GM12878 (cell line): ENCODE measurements around the gene KCNC1. TPM values are rescaled to one million over a fixed set of nuclear protein-coding genes. Genes with fewer than 3 reads are reported as not detected.

Source experiments
- ATAC-seq: fragments of 200-7000 bp; cut with Tn5 transposase; 3 replicates; pipeline ENCODE4 v1.9.1; 2020; ENCODE audit warnings: mild to moderate bottlenecking, moderate library complexity
- BruUV-seq: library from RNA; stranded (reverse); fragments of 400-500 nt; replicated peaks from 2 replicates; lab custom pipeline; 2021; lab: Mats Ljungman, UMichigan
- CTCF ChIA-PET: fragments of 300-600 bp; sonication (Branson Sonifier 250); formaldehyde crosslinking; extraction: SDS; loops from one replicate; lab custom pipeline; 2021; ENCODE audit warnings: inconsistent platforms; lab: Yijun Ruan, JAX
- POLR2A ChIA-PET: fragments of 350-600 bp; formaldehyde crosslinking; extraction: SDS; loops from one replicate; lab custom pipeline; 2021; ENCODE audit warnings: inconsistent platforms; lab: Charles Lee
- RAD21 ChIA-PET: fragments of 300-600 bp; sonication (Branson Sonifier 250); formaldehyde crosslinking; loops from one replicate; lab custom pipeline; 2023; ENCODE audit warnings: antibody characterized with exemption; ENCODE audit not compliant: unreplicated experiment; lab: Charles Lee
- SMC1A ChIA-PET: fragments of 300-600 bp; sonication (Branson Sonifier 250); formaldehyde crosslinking; loops from one replicate; lab custom pipeline; 2023; ENCODE audit not compliant: unreplicated experiment, uncharacterized antibody; lab: Charles Lee
- DNase-seq: peaks from one replicate; pipeline ENCODE4 v3.0.0-alpha.2; 2011; ENCODE audit warnings: low read depth, low spot score
- FAIRE-seq: peaks from 3 replicates; lab custom pipeline; 2011; peaks lifted over from hg19 to GRCh38; lab: Jason Lieb, UNC
- H2AFZ ChIP-seq: 2 replicates; pipeline ENCODE4 v1.6.0; 2011; ENCODE audit warnings: low read depth, low read length, control low read depth; ENCODE audit not compliant: control insufficient read depth
- H3K27ac ChIP-seq: 2 replicates; pipeline ENCODE4 v1.5.1; 2011; ENCODE audit warnings: control low read depth; ENCODE audit not compliant: control insufficient read depth, insufficient read depth
- H3K27me3 ChIP-seq, 2 experiments: replicated peaks in 1 of 2; 2 replicates each; pipeline versions ENCODE4 v1.6.0 to v1.6.1; 2011; ENCODE audit warnings: low read length in 1 of 2; ENCODE audit not compliant: control insufficient read depth in 2 of 2, insufficient read depth in 2 of 2
- H3K36me3 ChIP-seq, 2 experiments: 2 replicates each; pipeline ENCODE4 v1.5.1; 2011; ENCODE audit warnings: low read length in 1 of 2; ENCODE audit not compliant: control insufficient read depth in 2 of 2, insufficient read depth in 2 of 2
- H3K4me1 ChIP-seq: 2 replicates; pipeline ENCODE4 v1.6.1; 2011; ENCODE audit warnings: mild to moderate bottlenecking, low read length, moderate library complexity, mixed read lengths; ENCODE audit not compliant: control insufficient read depth, insufficient read depth
- H3K4me2 ChIP-seq: 2 replicates; pipeline ENCODE4 v1.6.0; 2011; ENCODE audit warnings: control low read depth; ENCODE audit not compliant: control insufficient read depth, insufficient read depth
- H3K4me3 ChIP-seq: fragments of 200-600 bp; sonication (generic); 2 replicates; pipeline ENCODE4 v1.5.1; 2016
- H3K79me2 ChIP-seq: 2 replicates; pipeline ENCODE4 v1.6.0; 2011; ENCODE audit warnings: low read length; ENCODE audit not compliant: control insufficient read depth, insufficient read depth
- H3K9ac ChIP-seq: 2 replicates; pipeline ENCODE4 v1.8.0; 2011; ENCODE audit warnings: low read length, control low read depth, mixed read lengths; ENCODE audit not compliant: control insufficient read depth, insufficient read depth
- H3K9me3 ChIP-seq: replicated peaks from 3 replicates; pipeline ENCODE4 v1.5.1; 2011; ENCODE audit warnings: mild to moderate bottlenecking, low read length; ENCODE audit not compliant: control insufficient read depth, insufficient read depth
- H4K20me1 ChIP-seq: 2 replicates; pipeline ENCODE4 v1.6.0; 2011; ENCODE audit not compliant: control insufficient read depth, insufficient read depth
- BCLAF1 ChIP-seq: fragments of 450-650 bp; IDR thresholded peaks from 2 replicates; pipeline ENCODE4 v1.6.1; 2017; ENCODE audit warnings: antibody characterized with exemption, mild to moderate bottlenecking, moderate library complexity
- CTCF ChIP-seq, 3 experiments: IDR thresholded peaks in 2 of 3; conservative IDR thresholded peaks in 1 of 3; 2 replicates each; pipeline ENCODE4 v1.5.1; 2011; ENCODE audit warnings: low read depth in 3 of 3, low read length in 3 of 3, mild to moderate bottlenecking in 3 of 3, control low read depth in 2 of 3, moderate library complexity in 2 of 3, inconsistent platforms in 1 of 3, mixed read lengths in 1 of 3; ENCODE audit not compliant: control insufficient read depth in 2 of 3, insufficient read depth in 1 of 3; ENCODE audit errors: extremely low read depth in 1 of 3
- JUND ChIP-seq: IDR thresholded peaks from 2 replicates; pipeline ENCODE4 v1.6.1; 2012; ENCODE audit warnings: low read depth, mild to moderate bottlenecking, low read length, improper control_type of control experiment, moderate library complexity
- RUNX3 ChIP-seq: IDR thresholded peaks from 2 replicates; pipeline ENCODE4 v1.6.1; 2012; ENCODE audit warnings: low read length, inconsistent platforms
- SIX5 ChIP-seq: IDR thresholded peaks from 2 replicates; pipeline ENCODE4 v1.6.1; 2011; ENCODE audit warnings: mild to moderate bottlenecking, low read depth, low read length, moderate library complexity; ENCODE audit not compliant: severe bottlenecking
- SPI1 ChIP-seq: IDR thresholded peaks from 2 replicates; pipeline ENCODE4 v1.6.1; 2011; ENCODE audit warnings: low read depth, mild to moderate bottlenecking, low read length, moderate library complexity, borderline replicate concordance; ENCODE audit not compliant: insufficient read depth
- SRF ChIP-seq, 2 experiments: IDR thresholded peaks; 2 replicates each; pipeline ENCODE4 v1.6.1; 2011; ENCODE audit warnings: low read depth in 2 of 2, low read length in 2 of 2, mild to moderate bottlenecking in 1 of 2, moderate library complexity in 1 of 2
- STAT3 ChIP-seq: IDR thresholded peaks from 2 replicates; pipeline ENCODE4 v1.6.1; 2011; ENCODE audit warnings: low read depth, low read length, improper control_type of control experiment
- TBL1XR1 ChIP-seq: IDR thresholded peaks from 2 replicates; pipeline ENCODE4 v1.6.1; 2012; ENCODE audit warnings: low read depth, low read length, improper control_type of control experiment
- USF2 ChIP-seq: IDR thresholded peaks from 2 replicates; pipeline ENCODE4 v1.6.1; 2011; ENCODE audit warnings: low read depth, low read length, improper control_type of control experiment, borderline replicate concordance
- WGBS: methylation state at CpG from one replicate; pipeline ENCODE4 v1.1.6; 2016; ENCODE audit warnings: low lambda C conversion rate; ENCODE audit not compliant: insufficient replicate concordance, insufficient coverage; ENCODE audit errors: missing lambda C conversion rate; 5-methylcytosine and 5-hydroxymethylcytosine counted together
- in situ Hi-C: fragments of 300-500 bp; cut with MboI; formaldehyde crosslinking; loops from 9 replicates; pipeline ENCODE4 v1.14.3; 2018; ENCODE audit warnings: mixed read lengths
- intact Hi-C: fragments of 100-400 bp; cut with micrococcal nuclease; formaldehyde crosslinking; loops from one replicate; pipeline ENCODE4 v1.14.2; 2022; ENCODE audit not compliant: unreplicated experiment
- polyA plus RNA-seq, 11 experiments: library from polyadenylated mRNA; depleted of rRNA in 4 of 11; unstranded in 6 of 11; stranded (reverse) in 5 of 11; fragments of >200 nt; fragmentation: Nextera tagmentation in 4 of 11; fragmentation: Illumina TruSeq in 1 of 11; extraction: Ambion mirVana in 4 of 11; extraction: Trizol in 1 of 11; gene quantifications; 1 replicate in 1 of 11; 2 replicates in 10 of 11; pipeline versions ENCODE4 v1.2.1 to v1.2.3, GENCODE V29; 2011 to 2016; ENCODE audit warnings: inconsistent platforms in 2 of 11, missing spikeins in 2 of 11, low read depth in 1 of 11
- total RNA-seq, 4 experiments: library from RNA; depleted of rRNA in 3 of 4; stranded (reverse); fragments of >200 nt in 3 of 4; fragmentation: Illumina TruSeq in 1 of 4; extraction: Trizol in 1 of 4; gene quantifications; 2 replicates each; pipeline versions ENCODE4 v1.2.1 to v1.2.3, GENCODE V29; 2013 to 2021

KCNC1 gene
- total and polyA plus RNA-seq, 10 of the 15 experiments (the other 5 are each of a cell fraction or from before 2014, with no cell fraction given): 0.27 to 0.34 TPM; not detected in 8

GRCh38 chr11:17725174-17725573, 9.4 kb upstream of the KCNC1 start:
- Histone ChIP-seq H2AFZ (no peak overlapping the region), H3K4me3 (no peak overlapping the region), H3K9ac (no peak overlapping the region), H4K20me1 (no peaks in the 10 kb centered on the region), H3K27ac (no peak overlapping the region), H3K79me2 (no peaks in the 10 kb centered on the region), H3K4me2 (no peak overlapping the region), H3K36me3 (no peaks in the 10 kb centered on the region)
- in situ Hi-C loops: no loop called here
- SMC1A ChIA-PET: no interaction called here
- RAD21 ChIA-PET: no interaction called here
- CTCF ChIA-PET: interaction anchor here (1.2 kb wide), 1 partner anchor 254 kb away, joined by 3 read pairs; no protein-coding TSS in a partner anchor
- POLR2A ChIA-PET: no interaction called here
- 0% methylated on average over 2 of the region's 2 CpGs for WGBS
- TF ChIP-seq SPI1 (peak; percentile 41; the same call in 1 of the 2 replicates), CTCF (IDR thresholded peaks at IDR 0.05 in 2 of 3, conservative IDR thresholded peaks at IDR 0.05 in 1 of 3; ENCODE audit: control insufficient read depth in 2 of 3, extremely low read depth in 1 of 3, insufficient read depth in 1 of 3, low read depth in 3 of 3, low read length in 3 of 3) (no peak)
- TF ChIP-seq, all 136 proteins: peak for 1
- intact Hi-C loops: no loop called here
- DNase-seq (no peak), ATAC-seq (no peak), FAIRE-seq (no peak)
- BruUV-seq: no TSS peak
- Histone ChIP-seq H3K4me1 (no peaks in the 10 kb centered on the region), H3K27me3 (peaks cover 2 to 3% of the 10 kb centered on the region in 2 experiments; a peak in 3 of 4 replicates), H3K9me3 (no peaks in the 10 kb centered on the region)

GRCh38 chr11:17730137-17730536, 4.4 kb upstream of the KCNC1 start:
- in situ Hi-C loops (loop anchor here (5.0 kb wide), 1 partner anchor 247 kb away; no protein-coding TSS in a partner anchor), intact Hi-C loops (loop anchor here (1.0 kb wide), 1 partner anchor 131 kb away; no protein-coding TSS in a partner anchor)
- Histone ChIP-seq H2AFZ (no peak overlapping the region), H3K4me2 (no peak overlapping the region), H3K27me3 (peaks cover 2 to 3% of the 10 kb centered on the region in 2 experiments; a peak in 2 of 4 replicates), H4K20me1 (no peaks in the 10 kb centered on the region), H3K4me1 (no peaks in the 10 kb centered on the region), H3K4me3 (no peak overlapping the region), H3K79me2 (no peaks in the 10 kb centered on the region), H3K27ac (no peak overlapping the region), H3K9me3 (no peaks in the 10 kb centered on the region), H3K9ac (no peak overlapping the region), H3K36me3 (no peaks in the 10 kb centered on the region)
- ChIA-PET SMC1A (interaction anchor here (0.8 to 5.4 kb wide), 11 partner anchors 12 to 697 kb away, joined by 3 to 99 read pairs (median 5); no protein-coding TSS in a partner anchor), RAD21 (interaction anchor here (0.8 to 3.3 kb wide), 12 partner anchors 22 to 347 kb away, joined by 3 to 76 read pairs (median 8); no protein-coding TSS in a partner anchor), CTCF (interaction anchor here (0.7 to 6.3 kb wide), 38 partner anchors 10 to 500 kb away, joined by 3 to 268 read pairs (median 5); no protein-coding TSS in a partner anchor), POLR2A (no interaction called here)
- ATAC-seq: no peak
- WGBS: 25% methylated on average over 2 of the region's 2 CpGs
- DNase-seq: no peak
- FAIRE-seq: no peak
- BruUV-seq: no TSS peak
- TF ChIP-seq SIX5 (no peak), USF2 (no peak), JUND (no peak), TBL1XR1 (no peak), STAT3 (no peak), RUNX3 (no peak), BCLAF1 (no peak), SRF (IDR thresholded peaks at IDR 0.05; ENCODE audit: low read depth in 2 of 2, low read length in 2 of 2) (no peak)
